Activated CD4-positive, CD25-positive, alpha-beta regulatory T cell treated with anti-CD3 and anti-CD28 coated beads, Interleukin-2, amount 50 U/mL, for 24 hours (primary cell): ENCODE data around the gene MICU2.

ENCODE experiments used
- ATAC-seq, 2 donors: fragments of 150-1000 bp; cut with Tn5 transposase; one replicate each; pipeline ENCODE4 v1.10.0; 2021; ENCODE audit warnings: mild to moderate bottlenecking in 1 of 2, moderate library complexity in 1 of 2

Gene MICU2

GRCh38 chr13:21542563-21542962, 61.4 kb downstream of the MICU2 start:
- no peak for ATAC-seq

GRCh38 chr13:21541980-21542379, 62.0 kb downstream of the MICU2 start:
- ATAC-seq = no peak

- no peak for ATAC-seq
These were observed 62.7 kb downstream of the MICU2 start for GRCh38 chr13:21541271-21541670.

GRCh38 chr13:21539687-21540086, 64.3 kb downstream of the MICU2 start:
- peak in 1 of 2 donors; percentile 49 for ATAC-seq

GRCh38 chr13:21538753-21539152, 65.2 kb downstream of the MICU2 start:
- ATAC-seq = no peak

- no peak for ATAC-seq
These were observed 65.7 kb downstream of the MICU2 start for GRCh38 chr13:21538280-21538679.

GRCh38 chr13:21537105-21537504, 66.9 kb downstream of the MICU2 start:
- no peak for ATAC-seq

- no peak for ATAC-seq
These were observed 69.2 kb downstream of the MICU2 start for GRCh38 chr13:21534760-21535159.

GRCh38 chr13:21531455-21531854, 72.5 kb downstream of the MICU2 start:
- ATAC-seq = no peak

GRCh38 chr13:21530656-21531055, 73.3 kb downstream of the MICU2 start:
- ATAC-seq = no peak

- ATAC-seq = peak; percentile 32 to 72
These were observed 74.7 kb downstream of the MICU2 start for GRCh38 chr13:21529146-21529893.

GRCh38 chr13:21528616-21529015, 75.4 kb downstream of the MICU2 start:
- no peak for ATAC-seq

- ATAC-seq = no peak
These were observed 77.0 kb downstream of the MICU2 start for GRCh38 chr13:21526707-21527540.

- no peak for ATAC-seq
These were observed 81.1 kb downstream of the MICU2 start for GRCh38 chr13:21522847-21523246.

- no peak for ATAC-seq
These were observed 81.8 kb downstream of the MICU2 start for GRCh38 chr13:21522130-21522529.

- ATAC-seq = no peak
These were observed 85.3 kb downstream of the MICU2 start for GRCh38 chr13:21518617-21519144.

- no peak for ATAC-seq
These were observed 86.4 kb downstream of the MICU2 start for GRCh38 chr13:21517576-21517975.

GRCh38 chr13:21516805-21517204, 87.2 kb downstream of the MICU2 start:
- no peak for ATAC-seq

- ATAC-seq = no peak
These were observed 92.1 kb downstream of the MICU2 start for GRCh38 chr13:21511849-21512248.

- no peak for ATAC-seq
These were observed 99.6 kb downstream of the MICU2 start for GRCh38 chr13:21504379-21504778.

- no peak for ATAC-seq
These were observed 102.3 kb downstream of the MICU2 start for GRCh38 chr13:21501686-21502085.

GRCh38 chr13:21486322-21486721, 117.6 kb downstream of the MICU2 start:
- ATAC-seq = no peak

- ATAC-seq = no peak
These were observed 120.2 kb downstream of the MICU2 start for GRCh38 chr13:21483748-21484147.

- ATAC-seq = no peak
These were observed 122.6 kb downstream of the MICU2 start for GRCh38 chr13:21481359-21481758.
